Naive thymus-derived CD4-positive, alpha-beta T cell (primary cell): ENCODE results near the gene ABCB11. TPM values are rescaled to one million over a fixed set of nuclear protein-coding genes. Genes with fewer than 3 reads are reported as not detected.

Experiments used
- ATAC-seq: fragments of 150-1000 bp; cut with Tn5 transposase; 2 replicates; pipeline ENCODE4 v1.10.0; 2021; ENCODE audit warnings: mild to moderate bottlenecking, moderate library complexity
- CTCF ChIA-PET: fragments of 350-600 bp; sonication (Branson Sonifier 250); formaldehyde crosslinking; loops from one replicate; lab custom pipeline; 2021; ENCODE audit warnings: antibody characterized with exemption; lab: Charles Lee
- POLR2A ChIA-PET: fragments of 350-600 bp; sonication (Branson Sonifier 250); formaldehyde crosslinking; loops from one replicate; lab custom pipeline; 2021; ENCODE audit warnings: antibody characterized with exemption, inconsistent platforms; lab: Charles Lee
- DNase-seq, 9 donors: peaks; one replicate each; pipeline versions ENCODE4 v3.0.0 to v3.0.0-alpha.2; 2020 to 2022; ENCODE audit warnings: mixed read lengths in 1 of 9
- H3K27ac ChIP-seq: one replicate; pipeline ENCODE4 v1.7.0; 2013; ENCODE audit warnings: mild to moderate bottlenecking, low read depth, low read length, moderate library complexity
- H3K27me3 ChIP-seq, 2 donors: one replicate each; pipeline ENCODE4 v1.7.0; 2013; ENCODE audit warnings: low read length in 2 of 2, mild to moderate bottlenecking in 2 of 2, moderate library complexity in 2 of 2; ENCODE audit not compliant: control insufficient read depth in 2 of 2, insufficient read depth in 2 of 2
- H3K36me3 ChIP-seq, 3 experiments: 1 replicate in 2 of 3; 2 replicates in 1 of 3; pipeline ENCODE4 v1.7.0; 2013; ENCODE audit warnings: low read length in 3 of 3, mild to moderate bottlenecking in 3 of 3, moderate library complexity in 1 of 3; ENCODE audit not compliant: insufficient read depth in 3 of 3, control insufficient read depth in 2 of 3
- H3K4me1 ChIP-seq, 2 donors: one replicate each; pipeline ENCODE4 v1.7.0; 2013; ENCODE audit warnings: low read length in 2 of 2, mild to moderate bottlenecking in 2 of 2, moderate library complexity in 1 of 2; ENCODE audit not compliant: control insufficient read depth in 2 of 2, insufficient read depth in 2 of 2
- H3K4me3 ChIP-seq: 2 replicates; pipeline ENCODE4 v1.7.0; 2013; ENCODE audit warnings: mild to moderate bottlenecking, low read length
- H3K9me3 ChIP-seq, 3 experiments: 1 replicate in 2 of 3; 2 replicates in 1 of 3; pipeline ENCODE4 v1.7.0; 2013; ENCODE audit warnings: low read length in 3 of 3; ENCODE audit not compliant: control insufficient read depth in 2 of 3
- H3K27ac Mint-ChIP-seq, 9 donors: one replicate each; pipeline ENCODE4 v1.8.0; 2020 to 2022; ENCODE audit warnings: mixed read lengths in 9 of 9, mild to moderate bottlenecking in 8 of 9, moderate library complexity in 5 of 9, inconsistent platforms in 2 of 9
- H3K27me3 Mint-ChIP-seq, 5 donors: one replicate each; pipeline ENCODE4 v1.8.0; 2021 to 2022; ENCODE audit warnings: mixed read lengths in 5 of 5, mild to moderate bottlenecking in 1 of 5
- H3K36me3 Mint-ChIP-seq, 5 donors: one replicate each; pipeline ENCODE4 v1.8.0; 2020 to 2022; ENCODE audit warnings: mixed read lengths in 5 of 5, mild to moderate bottlenecking in 3 of 5, inconsistent platforms in 1 of 5
- H3K4me1 Mint-ChIP-seq, 7 donors: one replicate each; pipeline ENCODE4 v1.8.0; 2020 to 2022; ENCODE audit warnings: mixed read lengths in 7 of 7, mild to moderate bottlenecking in 3 of 7, inconsistent platforms in 1 of 7
- H3K4me3 Mint-ChIP-seq, 10 donors: one replicate each; pipeline ENCODE4 v1.8.0; 2020 to 2022; ENCODE audit warnings: mild to moderate bottlenecking in 10 of 10, mixed read lengths in 10 of 10, moderate library complexity in 6 of 10, inconsistent platforms in 2 of 10
- H3K9me3 Mint-ChIP-seq, 11 donors: one replicate each; pipeline ENCODE4 v1.8.0; 2020 to 2022; ENCODE audit warnings: mixed read lengths in 11 of 11, mild to moderate bottlenecking in 4 of 11, inconsistent platforms in 1 of 11, moderate library complexity in 1 of 11
- intact Hi-C, 2 donors: fragments of 100-400 bp; cut with micrococcal nuclease; formaldehyde crosslinking; loops; one replicate each; pipeline ENCODE4 v1.15.1; 2023
- polyA plus RNA-seq, 2 donors: library from polyadenylated mRNA; unstranded; fragments of 300-500 nt; fragmentation: Illumina TruSeq; gene quantifications; one replicate each; pipeline ENCODE4 v1.2.3, GENCODE V29; 2021
- total RNA-seq, 6 experiments: library from RNA in 5 of 6; stranded (reverse) in 5 of 6; gene quantifications; 1 replicate in 5 of 6; 2 replicates in 1 of 6; pipeline ENCODE4 v1.2.3 and lab custom pipeline; 2021 to 2026

ABCB11 gene
- total and polyA plus RNA-seq, 7 experiments from 2014 or later: not detected

DNA sequence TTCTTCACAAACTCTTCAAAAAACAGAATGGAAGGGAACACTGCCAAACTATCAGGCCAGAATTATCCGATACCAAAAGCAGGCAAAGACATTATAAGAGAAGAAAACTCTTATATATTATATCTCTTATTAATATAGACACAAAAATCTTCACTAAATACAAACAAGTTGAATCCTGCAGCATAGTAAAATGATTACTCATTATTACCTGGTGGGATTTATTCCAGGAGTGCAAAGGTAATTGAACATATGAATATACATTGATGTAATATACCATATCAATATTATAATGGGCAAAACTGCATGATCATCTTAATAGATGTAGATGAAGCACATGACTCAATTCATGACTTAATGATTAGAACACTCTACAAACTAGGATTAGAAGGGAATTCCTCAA is 25.1 kb downstream of the ABCB11 start:
- Mint-ChIP-seq H3K27me3 (peaks cover 0 to 8% (median 4%) of the 10 kb centered on the region in 5 donors), H3K4me1 (peaks cover 0 to 13% (median 9%) of the 10 kb centered on the region in 7 donors), H3K36me3 (peaks cover 0 to 4% (median 0%) of the 10 kb centered on the region in 5 donors), H3K27ac (no peak overlapping the region), H3K4me3 (no peak overlapping the region), H3K9me3 (peaks cover 0 to 2% (median 0%) of the 10 kb centered on the region in 11 donors)
- no peaks in the 10 kb centered on the region for H3K27me3 ChIP-seq
- ATAC-seq (no peak), DNase-seq (no peak)
- no peaks in the 10 kb centered on the region for H3K36me3 ChIP-seq
- no peak overlapping the region for H3K4me3 ChIP-seq
- no peaks in the 10 kb centered on the region for H3K9me3 ChIP-seq
- H3K27ac ChIP-seq: no peak overlapping the region
- ChIA-PET POLR2A (no interaction called here), CTCF (no interaction called here)
- H3K4me1 ChIP-seq: no peaks in the 10 kb centered on the region
- intact Hi-C loops: no loop called here

DNA sequence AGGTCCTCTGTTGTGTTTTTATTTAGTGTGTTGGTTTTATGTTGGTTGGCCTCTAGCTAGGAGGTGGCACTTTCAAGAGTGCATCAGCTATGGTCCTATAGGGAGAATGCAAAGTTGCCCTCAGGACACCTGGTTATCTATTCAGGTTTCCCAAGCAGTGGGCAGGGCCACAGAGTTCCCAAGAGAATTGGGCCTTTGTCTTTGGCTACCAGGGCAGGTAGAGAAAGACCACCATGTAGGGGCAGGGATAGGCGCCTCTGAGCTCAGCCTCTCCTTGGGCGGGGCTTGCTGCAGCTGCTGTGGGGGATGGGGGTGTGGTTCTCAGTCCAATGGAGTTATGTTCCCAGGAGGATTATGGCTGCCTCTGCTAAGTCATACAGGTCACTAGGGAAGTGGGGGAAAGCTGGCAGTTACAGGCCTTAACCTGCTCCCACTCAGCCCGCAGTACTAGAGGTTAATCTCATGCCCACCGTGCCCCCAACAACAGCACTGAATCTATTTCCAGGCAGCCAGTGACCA is 26.0 kb downstream of the ABCB11 start:
- Histone ChIP-seq H3K9me3 (no peaks in the 10 kb centered on the region), H3K27ac (no peak overlapping the region), H3K4me1 (no peaks in the 10 kb centered on the region), H3K36me3 (no peaks in the 10 kb centered on the region), H3K4me3 (no peak overlapping the region), H3K27me3 (no peaks in the 10 kb centered on the region)
- Mint-ChIP-seq H3K9me3 (peaks cover 0 to 2% (median 0%) of the 10 kb centered on the region in 11 donors), H3K4me1 (peaks cover 0 to 13% (median 9%) of the 10 kb centered on the region in 7 donors), H3K27ac (no peak overlapping the region), H3K27me3 (peaks cover 0 to 12% (median 7%) of the 10 kb centered on the region in 5 donors), H3K4me3 (no peak overlapping the region), H3K36me3 (peaks cover 0 to 4% (median 0%) of the 10 kb centered on the region in 5 donors)
- POLR2A ChIA-PET: no interaction called here
- DNase-seq: no peak
- ATAC-seq: no peak
- intact Hi-C loops: no loop called here
- CTCF ChIA-PET: no interaction called here

DNA sequence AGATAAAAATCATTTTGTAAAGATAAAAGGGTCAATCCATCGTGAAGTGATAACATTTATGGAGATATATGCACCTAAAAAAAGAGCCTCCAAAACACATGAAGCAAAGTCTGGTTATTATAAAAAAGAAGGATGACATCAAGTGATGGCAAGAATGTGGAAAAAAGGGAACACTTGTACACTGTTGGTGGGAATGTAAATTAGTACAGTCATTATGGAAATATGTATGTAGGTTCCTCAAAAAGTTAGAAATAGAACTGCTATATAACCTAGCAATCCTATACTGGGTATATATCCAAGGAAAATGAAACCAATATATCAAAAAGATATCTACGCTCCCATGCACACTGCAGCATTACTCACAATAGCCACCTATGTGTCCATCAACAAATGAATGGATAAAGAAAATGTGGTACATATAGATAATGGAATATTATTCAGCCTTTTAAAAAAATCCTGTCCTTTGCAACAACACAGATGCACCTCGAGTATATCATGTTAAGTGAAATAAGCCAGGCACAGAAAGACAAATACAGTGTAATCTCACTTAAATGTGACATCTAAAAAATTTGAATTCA is 28.9 kb downstream of the ABCB11 start:
- peaks cover 0 to 12% (median 8%) of the 10 kb centered on the region in 5 donors for H3K27me3 Mint-ChIP-seq
- peaks cover 0 to 4% (median 0%) of the 10 kb centered on the region in 5 donors for H3K36me3 Mint-ChIP-seq
- intact Hi-C loops: no loop called here
- no peaks in the 10 kb centered on the region for H3K27me3 ChIP-seq
- H3K9me3 Mint-ChIP-seq: peaks cover 0 to 2% (median 0%) of the 10 kb centered on the region in 11 donors
- no peak overlapping the region for H3K4me3 ChIP-seq
- H3K36me3 ChIP-seq: no peaks in the 10 kb centered on the region
- CTCF ChIA-PET: no interaction called here
- no peaks in the 10 kb centered on the region for H3K9me3 ChIP-seq
- DNase-seq: no peak
- H3K4me1 ChIP-seq: no peaks in the 10 kb centered on the region
- H3K4me3 Mint-ChIP-seq: no peak overlapping the region
- no peak overlapping the region for H3K27ac ChIP-seq
- ATAC-seq: no peak
- H3K4me1 Mint-ChIP-seq: peaks cover 0 to 5% (median 0%) of the 10 kb centered on the region in 7 donors
- H3K27ac Mint-ChIP-seq: no peak overlapping the region
- POLR2A ChIA-PET: no interaction called here

DNA sequence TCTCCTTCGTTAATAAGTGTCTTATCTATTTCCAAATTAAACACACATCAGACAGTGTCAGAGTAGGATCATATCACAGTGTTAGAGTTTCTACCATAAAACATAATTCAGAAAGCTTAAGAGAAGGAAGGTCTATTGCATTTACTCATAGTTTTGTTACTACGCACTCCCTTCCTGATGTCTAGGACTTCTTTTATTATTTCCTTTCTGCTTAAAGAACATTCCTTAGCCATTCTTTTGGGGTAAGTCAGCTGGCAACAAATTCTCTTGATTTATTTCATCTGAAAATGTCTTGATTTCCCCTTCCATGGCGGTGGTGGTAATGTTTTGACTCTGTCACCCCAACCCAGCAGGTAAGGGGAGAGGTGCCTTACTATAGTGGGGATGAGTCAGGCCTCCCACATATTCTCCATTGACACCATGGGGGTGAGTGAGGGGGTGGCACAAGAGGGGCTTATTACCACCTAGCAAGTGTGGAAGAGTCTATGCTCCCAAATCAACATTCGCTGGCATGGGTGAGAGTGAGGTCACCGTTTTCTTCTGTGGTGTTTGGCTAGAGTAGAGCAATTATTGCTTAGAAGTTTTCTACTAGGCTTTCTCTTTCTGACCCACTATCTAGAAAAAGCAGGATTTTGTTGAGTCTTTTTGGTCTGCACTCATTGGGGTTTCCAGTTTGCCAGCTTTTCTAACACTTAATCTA is 29.9 kb downstream of the ABCB11 start:
- Histone ChIP-seq H3K36me3 (no peaks in the 10 kb centered on the region), H3K9me3 (no peaks in the 10 kb centered on the region), H3K4me1 (no peaks in the 10 kb centered on the region), H3K27me3 (no peaks in the 10 kb centered on the region), H3K27ac (no peak overlapping the region), H3K4me3 (no peak overlapping the region)
- intact Hi-C loops: no loop called here
- ChIA-PET CTCF (no interaction called here), POLR2A (no interaction called here)
- Mint-ChIP-seq H3K4me3 (no peak overlapping the region), H3K27ac (no peak overlapping the region), H3K9me3 (peaks cover 0 to 2% (median 0%) of the 10 kb centered on the region in 11 donors), H3K4me1 (peaks cover 0 to 5% (median 0%) of the 10 kb centered on the region in 7 donors), H3K36me3 (peaks cover 0 to 4% (median 0%) of the 10 kb centered on the region in 5 donors), H3K27me3 (peaks cover 0 to 14% (median 8%) of the 10 kb centered on the region in 5 donors)
- ATAC-seq: no peak
- no peak for DNase-seq

GRCh38 chr2:168999668-169000213 is 31.4 kb downstream of the ABCB11 start:
- peaks cover 0 to 2% (median 0%) of the 10 kb centered on the region in 7 donors for H3K4me1 Mint-ChIP-seq
- H3K36me3 ChIP-seq: no peaks in the 10 kb centered on the region
- CTCF ChIA-PET: no interaction called here

DNA sequence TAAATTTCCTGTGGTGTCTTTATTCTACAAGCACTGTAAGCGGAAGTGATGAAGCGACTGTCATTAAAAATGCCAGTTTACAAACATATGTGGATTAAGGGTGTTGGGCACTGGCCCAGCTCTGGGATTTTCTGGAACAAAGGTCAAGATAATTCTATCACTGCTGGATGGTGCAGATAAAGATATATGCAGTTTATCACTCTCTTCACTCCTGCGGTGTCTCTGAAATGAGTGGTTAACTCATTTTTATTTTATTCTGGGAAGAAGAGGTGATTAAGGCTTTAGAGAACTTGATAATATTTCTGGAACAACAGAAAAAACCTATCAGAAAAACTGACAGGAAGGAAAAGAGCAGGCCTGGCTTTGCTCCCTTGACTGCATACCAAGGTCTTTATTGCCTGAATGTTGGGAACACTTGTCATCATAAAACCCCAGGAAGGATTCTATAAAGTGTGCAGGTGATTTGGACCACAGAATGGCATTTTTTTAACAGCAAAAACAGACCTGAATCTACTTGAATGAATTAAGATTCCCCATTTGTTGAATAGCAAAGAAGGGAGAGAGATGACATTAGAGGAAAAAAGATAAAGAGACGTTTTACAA is 32.4 kb downstream of the ABCB11 start:
- intact Hi-C loops: no loop called here
- no peak overlapping the region for H3K27ac Mint-ChIP-seq
- no peaks in the 10 kb centered on the region for H3K4me1 Mint-ChIP-seq
- no peak for DNase-seq
- no peak overlapping the region for H3K4me3 Mint-ChIP-seq
- H3K4me3 ChIP-seq: no peak overlapping the region
- H3K36me3 ChIP-seq: no peaks in the 10 kb centered on the region
- ChIA-PET CTCF (no interaction called here), POLR2A (no interaction called here)
- peaks cover 0 to 18% (median 6%) of the 10 kb centered on the region in 5 donors for H3K27me3 Mint-ChIP-seq
- no peak overlapping the region for H3K27ac ChIP-seq
- no peaks in the 10 kb centered on the region for H3K9me3 Mint-ChIP-seq
- no peak for ATAC-seq
- peaks cover 0 to 4% (median 0%) of the 10 kb centered on the region in 5 donors for H3K36me3 Mint-ChIP-seq
- no peaks in the 10 kb centered on the region for H3K9me3 ChIP-seq
- no peaks in the 10 kb centered on the region for H3K27me3 ChIP-seq
- H3K4me1 ChIP-seq: no peaks in the 10 kb centered on the region

More at GRCh38 chr2:168999668-169000213, 31.4 kb downstream of the ABCB11 start:
- intact Hi-C loops: no loop called here
- ATAC-seq (no peak), DNase-seq (no peak)
- Histone ChIP-seq H3K4me1 (no peaks in the 10 kb centered on the region), H3K27ac (no peak overlapping the region), H3K9me3 (no peaks in the 10 kb centered on the region), H3K4me3 (no peak overlapping the region), H3K27me3 (no peaks in the 10 kb centered on the region)
- Mint-ChIP-seq H3K4me3 (no peak overlapping the region), H3K36me3 (peaks cover 0 to 4% (median 0%) of the 10 kb centered on the region in 5 donors), H3K27ac (no peak overlapping the region), H3K9me3 (no peaks in the 10 kb centered on the region), H3K27me3 (peaks cover 0 to 15% (median 8%) of the 10 kb centered on the region in 5 donors)
- POLR2A ChIA-PET: no interaction called here
